Stimulated activated CD4-positive, alpha-beta T cell treated with anti-CD3 and anti-CD28 coated beads, Interleukin-4, amount 100 ng/mL, for 1 hour (primary cell): ENCODE data around the gene SMARCC2.
"Not testable (repeated sequence)": the region's sequence is repeated elsewhere in the genome, so short reads cannot be mapped to it uniquely, and the experiment has no call there.

Experiments
- DNase-seq: peaks from one replicate; pipeline ENCODE4 v3.0.0-alpha.2; 2020

SMARCC2 gene

GRCh38 chr12:56206452-56207166 is 17.3 kb upstream of the SMARCC2 start:
- peak; percentile 37 for DNase-seq

GRCh38 chr12:56205445-56205844 is 16.2 kb upstream of the SMARCC2 start:
- DNase-seq = no peak

- no peak for DNase-seq
These were observed 15.0 kb upstream of the SMARCC2 start for GRCh38 chr12:56204275-56204674.

- DNase-seq = no peak
These were observed 13.6 kb upstream of the SMARCC2 start for GRCh38 chr12:56202838-56203237.

- no peak for DNase-seq
These were observed 13.1 kb upstream of the SMARCC2 start for GRCh38 chr12:56202366-56202765.

GRCh38 chr12:56198836-56199235 is 9.6 kb upstream of the SMARCC2 start:
- DNase-seq = no peak

- no peak for DNase-seq
These were observed 8.8 kb upstream of the SMARCC2 start for GRCh38 chr12:56197921-56198635.

- not testable (repeated sequence) for DNase-seq
These were observed 7.7 kb upstream of the SMARCC2 start for GRCh38 chr12:56196818-56197550.

- peak; percentile 60 for DNase-seq
These were observed 3.8 kb upstream of the SMARCC2 start for GRCh38 chr12:56193025-56193578.

- no peak for DNase-seq
These were observed 3.3 kb upstream of the SMARCC2 start for GRCh38 chr12:56192582-56192981.

- DNase-seq = no peak
These were observed 1.4 kb upstream of the SMARCC2 start for GRCh38 chr12:56190695-56191155.

GRCh38 chr12:56189918-56190694 is 823 bp upstream of the SMARCC2 start:
- DNase-seq = peak; percentile 84

- DNase-seq = no peak
These were observed 545 bp downstream of the SMARCC2 start for GRCh38 chr12:56188778-56189098.

- DNase-seq = no peak
These were observed 1.0 kb downstream of the SMARCC2 start for GRCh38 chr12:56188131-56188777.

GRCh38 chr12:56186957-56187356 is 2.3 kb downstream of the SMARCC2 start:
- no peak for DNase-seq

- no peak for DNase-seq
These were observed 10.9 kb downstream of the SMARCC2 start for GRCh38 chr12:56178347-56178746.

- no peak for DNase-seq
These were observed 16.4 kb downstream of the SMARCC2 start for GRCh38 chr12:56172839-56173238.

GRCh38 chr12:56169229-56169759 is 20.0 kb downstream of the SMARCC2 start:
- no peak for DNase-seq

- no peak for DNase-seq
These were observed 23.9 kb downstream of the SMARCC2 start for GRCh38 chr12:56165369-56165768.

- DNase-seq = no peak
These were observed 24.9 kb downstream of the SMARCC2 start for GRCh38 chr12:56164345-56164729.

- no peak for DNase-seq
These were observed 25.5 kb downstream of the SMARCC2 start for GRCh38 chr12:56163533-56164344.
